HUES6 (cell line): ENCODE results near the gene SCNN1B.
"Not testable (repeated sequence)": the region's sequence is repeated elsewhere in the genome, so short reads cannot be mapped to it uniquely, and the experiment has no call there.

Experiments used
- H3K27ac ChIP-seq: 2 replicates; pipeline ENCODE4 v1.7.0; 2013; ENCODE audit warnings: low read depth, mild to moderate bottlenecking, low read length, inconsistent platforms
- H3K27me3 ChIP-seq: 2 replicates; pipeline ENCODE4 v1.6.1; 2013; ENCODE audit warnings: low read length; ENCODE audit not compliant: control insufficient read depth, insufficient read depth
- H3K36me3 ChIP-seq: 2 replicates; pipeline ENCODE4 v1.6.1; 2013; ENCODE audit warnings: low read length; ENCODE audit not compliant: control insufficient read depth, insufficient read depth
- H3K4me1 ChIP-seq: 2 replicates; pipeline ENCODE4 v1.6.1; 2013; ENCODE audit warnings: low read length; ENCODE audit not compliant: control insufficient read depth, insufficient read depth
- H3K4me3 ChIP-seq: 2 replicates; pipeline ENCODE4 v1.5.1; 2013; ENCODE audit warnings: low read depth, low read length
- H3K9ac ChIP-seq: one replicate; pipeline ENCODE4 v1.6.1; 2013; ENCODE audit warnings: mild to moderate bottlenecking, low read length
- H3K9me3 ChIP-seq: 2 replicates; pipeline ENCODE4 v1.6.1; 2013; ENCODE audit warnings: low read depth, low read length; ENCODE audit not compliant: control insufficient read depth, insufficient read depth

Gene SCNN1B

DNA sequence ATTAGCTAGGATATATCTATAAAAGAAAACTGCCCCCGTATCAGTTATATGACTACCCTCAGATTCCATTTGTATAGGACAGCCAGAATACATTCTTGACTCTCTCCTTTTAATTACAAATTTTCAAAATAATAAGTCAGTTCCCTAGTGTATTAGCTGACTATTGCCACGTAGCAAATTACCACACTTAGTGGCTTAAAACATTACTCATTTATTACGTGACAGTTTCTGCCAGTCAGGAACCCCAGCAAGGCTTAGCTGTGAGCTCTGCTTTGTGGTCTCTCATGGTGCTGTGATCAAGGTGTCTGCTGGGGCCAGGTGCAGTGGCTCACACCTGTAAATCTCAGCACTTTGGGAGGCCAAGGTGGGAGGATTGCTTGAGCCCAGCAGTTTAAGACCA, 13.9 kb upstream of the SCNN1B start:
- no peaks in the 10 kb centered on the region for H3K27me3 ChIP-seq

DNA sequence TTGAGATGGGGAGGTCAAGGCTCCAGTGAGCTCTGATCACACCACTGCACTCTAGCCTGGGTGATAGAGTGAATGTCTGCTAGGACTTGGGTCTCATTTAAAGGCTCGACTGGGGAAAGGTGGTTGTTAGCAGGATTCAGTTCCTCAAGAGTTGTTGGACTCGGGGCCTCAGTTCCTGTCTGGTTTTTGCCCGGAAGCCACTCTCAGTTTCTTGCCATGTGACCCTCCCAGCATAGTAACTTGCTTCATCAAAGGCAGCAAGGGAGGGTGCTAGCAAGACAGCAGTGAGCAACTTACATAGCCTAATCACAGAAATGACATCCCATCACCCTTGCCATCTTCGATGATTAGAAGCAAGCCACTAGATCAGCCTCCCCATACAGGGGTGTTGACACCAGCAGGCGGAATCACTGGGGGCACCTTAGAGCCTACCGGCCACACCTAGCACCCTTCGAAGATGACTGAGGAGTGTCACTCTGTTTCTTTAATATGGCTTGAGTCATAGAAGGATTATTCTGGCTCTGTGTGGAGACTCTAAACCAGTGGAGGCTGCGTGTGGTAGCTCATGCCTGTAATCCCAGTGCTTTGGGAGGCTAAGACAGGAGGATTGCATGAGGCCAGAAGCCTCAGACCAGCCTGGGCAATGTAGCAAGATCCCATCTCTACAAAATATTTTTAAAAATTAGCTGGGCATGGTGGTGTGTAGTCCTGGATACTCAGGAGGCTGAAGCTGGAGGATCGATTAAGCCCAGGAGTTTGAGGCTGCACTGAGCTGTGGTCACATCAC, 13.2 kb upstream of the SCNN1B start:
- H3K27me3 ChIP-seq = no peaks in the 10 kb centered on the region
- no peaks in the 10 kb centered on the region for H3K36me3 ChIP-seq
- no peaks in the 10 kb centered on the region for H3K4me1 ChIP-seq
- H3K9ac ChIP-seq = no peak overlapping the region
- H3K4me3 ChIP-seq = no peak overlapping the region
- H3K9me3 ChIP-seq = no peaks in the 10 kb centered on the region
- no peak overlapping the region for H3K27ac ChIP-seq

More for the DNA sequence above, 13.9 kb upstream of the SCNN1B start:
- H3K9ac ChIP-seq = no peak overlapping the region
- H3K36me3 ChIP-seq = no peaks in the 10 kb centered on the region
- H3K9me3 ChIP-seq = no peaks in the 10 kb centered on the region
- H3K4me1 ChIP-seq = no peaks in the 10 kb centered on the region
- no peak overlapping the region for H3K27ac ChIP-seq
- H3K4me3 ChIP-seq = no peak overlapping the region

DNA sequence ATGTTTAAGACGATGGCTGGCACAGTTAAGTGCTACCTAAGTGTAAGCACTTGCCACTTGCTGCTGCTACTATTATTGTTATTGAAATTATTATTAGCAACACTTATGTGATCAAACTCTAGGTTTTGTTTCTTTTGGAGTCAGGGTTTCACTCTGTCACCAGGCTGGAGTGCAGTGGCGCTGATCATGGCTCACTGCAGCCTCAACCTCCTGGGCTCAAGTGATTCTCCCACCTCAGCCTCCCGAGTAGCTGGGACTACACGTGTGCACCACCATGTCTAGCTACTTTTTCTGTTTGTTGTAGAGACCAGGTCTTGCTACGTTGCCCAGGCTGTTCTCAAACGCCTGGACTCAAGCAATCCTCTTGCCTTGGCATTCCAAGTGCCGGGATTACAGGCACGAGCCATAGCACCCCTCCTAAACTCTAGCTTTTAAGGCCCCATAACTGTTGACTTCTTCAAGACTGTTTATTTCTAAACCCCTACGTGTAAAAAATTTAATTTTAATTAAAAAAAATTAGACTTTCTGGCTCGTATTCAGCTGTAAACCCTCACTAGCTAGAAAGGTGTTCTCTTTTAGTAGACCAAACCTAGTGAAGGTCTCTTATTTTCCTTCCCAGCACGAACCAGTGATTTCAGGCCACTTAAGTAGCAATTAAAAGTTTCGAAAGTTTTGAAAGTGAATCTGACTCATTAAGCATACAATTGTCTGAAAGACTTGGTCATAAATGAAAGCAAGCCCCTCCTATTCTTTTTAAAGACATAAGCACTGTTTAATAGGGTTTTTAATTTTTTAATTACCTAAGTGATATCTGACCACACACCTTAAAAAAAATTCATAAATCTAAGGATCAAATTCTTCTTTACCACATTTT, 11.7 kb upstream of the SCNN1B start:
- no peaks in the 10 kb centered on the region for H3K9me3 ChIP-seq
- no peaks in the 10 kb centered on the region for H3K27me3 ChIP-seq
- no peak overlapping the region for H3K9ac ChIP-seq
- no peak overlapping the region for H3K4me3 ChIP-seq
- no peak overlapping the region for H3K27ac ChIP-seq
- no peaks in the 10 kb centered on the region for H3K4me1 ChIP-seq
- H3K36me3 ChIP-seq = no peaks in the 10 kb centered on the region

DNA sequence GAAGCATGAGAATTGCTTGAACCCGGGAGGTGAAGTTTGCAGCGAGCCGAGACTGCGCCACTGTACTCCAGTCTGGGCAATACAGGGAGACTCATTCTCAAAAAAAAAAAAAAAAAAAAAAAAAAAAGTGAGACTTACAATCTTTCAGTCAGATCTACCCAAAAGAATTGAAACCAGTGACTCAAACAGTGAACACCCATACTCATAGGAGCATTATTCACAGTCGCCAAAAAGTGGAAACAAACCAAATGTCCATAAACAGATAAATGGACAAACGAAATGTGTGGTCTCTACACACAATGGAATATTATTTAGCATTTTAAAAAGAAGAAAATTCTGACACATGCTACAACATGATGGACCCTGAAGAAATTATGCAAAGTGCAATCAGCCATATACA, 9.1 kb upstream of the SCNN1B start:
- Histone ChIP-seq H3K27me3 (no peaks in the 10 kb centered on the region), H3K36me3 (no peaks in the 10 kb centered on the region), H3K9me3 (no peaks in the 10 kb centered on the region), H3K4me1 (no peaks in the 10 kb centered on the region), H3K4me3 (no peak overlapping the region), H3K27ac (no peak overlapping the region), H3K9ac (no peak overlapping the region)

DNA sequence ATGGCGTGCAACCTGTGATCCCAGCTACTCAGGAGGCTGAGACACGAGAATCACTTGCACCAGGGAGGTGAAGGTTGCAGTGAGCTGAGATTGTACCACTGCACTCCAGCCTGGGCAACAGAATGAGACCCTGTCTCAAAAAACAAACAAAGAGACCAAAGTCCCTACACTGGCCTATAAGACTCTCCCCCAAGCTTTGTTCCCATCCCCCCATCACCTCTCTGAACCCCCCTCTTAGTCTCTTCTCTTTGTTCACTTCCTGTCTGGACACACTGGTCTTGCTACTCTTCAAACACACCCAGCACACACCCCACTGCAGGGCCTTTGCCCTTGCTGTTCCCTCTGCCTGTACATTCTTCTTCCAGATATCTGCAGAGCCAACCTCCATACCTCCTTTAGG, 7.8 kb upstream of the SCNN1B start:
- Histone ChIP-seq H3K4me1 (no peaks in the 10 kb centered on the region), H3K4me3 (no peak overlapping the region), H3K9ac (no peak overlapping the region), H3K27me3 (no peaks in the 10 kb centered on the region; the same call in 1 of the 2 replicates), H3K9me3 (no peaks in the 10 kb centered on the region), H3K27ac (no peak overlapping the region), H3K36me3 (no peaks in the 10 kb centered on the region)

DNA sequence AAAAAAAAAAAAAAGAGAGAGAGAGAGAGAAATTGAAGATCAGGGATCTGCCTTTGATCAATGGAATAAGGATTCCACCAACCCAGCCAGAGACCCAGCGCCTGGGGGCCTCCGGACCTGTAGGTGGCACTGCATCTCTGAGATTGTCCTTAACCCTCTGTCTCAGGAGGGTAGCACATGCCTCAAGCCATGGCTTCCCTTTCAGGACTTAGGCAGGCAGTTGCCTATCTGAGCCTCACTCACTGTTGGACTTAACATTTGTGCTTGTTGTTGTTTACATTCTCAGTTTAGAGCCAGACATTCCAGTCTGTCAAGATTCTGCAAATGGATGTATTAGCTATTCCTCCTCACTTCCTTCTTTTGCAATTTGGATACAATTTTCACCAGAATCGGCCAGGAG, 5.1 kb upstream of the SCNN1B start:
- Histone ChIP-seq H3K27me3 (peaks cover 17% of the 10 kb centered on the region), H3K9me3 (no peaks in the 10 kb centered on the region), H3K4me1 (peaks cover 7% of the 10 kb centered on the region), H3K9ac (no peak overlapping the region), H3K27ac (no peak overlapping the region), H3K36me3 (no peaks in the 10 kb centered on the region), H3K4me3 (no peak overlapping the region)

DNA sequence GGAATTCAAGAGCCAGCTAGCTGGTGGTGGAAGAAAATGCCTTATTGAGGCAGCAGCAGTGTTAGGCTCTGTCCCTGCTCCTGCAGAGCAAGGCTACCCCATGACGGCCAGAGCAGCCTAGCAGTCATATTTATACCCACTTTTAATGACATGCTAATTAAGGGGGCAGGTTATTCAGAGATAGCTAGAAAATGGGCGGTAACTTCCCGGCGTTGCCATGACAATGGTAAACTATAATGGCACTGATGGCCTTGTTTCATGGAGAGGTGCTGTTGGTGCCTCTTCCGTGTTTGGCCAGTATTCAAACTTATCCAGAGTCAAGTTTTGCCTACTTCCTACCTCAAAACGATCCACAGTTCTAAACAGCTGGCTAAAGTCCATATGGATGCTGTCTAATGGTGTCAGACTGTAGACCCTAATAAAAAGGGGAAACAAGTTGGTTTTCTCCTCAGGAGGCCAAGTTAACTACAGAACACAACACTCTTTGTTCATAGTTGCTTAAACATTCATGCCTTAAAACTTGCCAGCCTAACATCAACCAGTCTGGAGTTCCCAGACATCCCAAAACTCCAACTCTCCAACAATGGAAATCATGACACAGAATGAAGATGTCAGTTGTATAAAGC, 3.7 kb upstream of the SCNN1B start:
- H3K4me3 ChIP-seq = no peak overlapping the region
- H3K9ac ChIP-seq = no peak overlapping the region
- peaks cover 7% of the 10 kb centered on the region for H3K4me1 ChIP-seq
- H3K36me3 ChIP-seq = no peaks in the 10 kb centered on the region
- H3K27ac ChIP-seq = no peak overlapping the region
- peaks cover 31% of the 10 kb centered on the region for H3K27me3 ChIP-seq
- H3K9me3 ChIP-seq = no peaks in the 10 kb centered on the region

DNA sequence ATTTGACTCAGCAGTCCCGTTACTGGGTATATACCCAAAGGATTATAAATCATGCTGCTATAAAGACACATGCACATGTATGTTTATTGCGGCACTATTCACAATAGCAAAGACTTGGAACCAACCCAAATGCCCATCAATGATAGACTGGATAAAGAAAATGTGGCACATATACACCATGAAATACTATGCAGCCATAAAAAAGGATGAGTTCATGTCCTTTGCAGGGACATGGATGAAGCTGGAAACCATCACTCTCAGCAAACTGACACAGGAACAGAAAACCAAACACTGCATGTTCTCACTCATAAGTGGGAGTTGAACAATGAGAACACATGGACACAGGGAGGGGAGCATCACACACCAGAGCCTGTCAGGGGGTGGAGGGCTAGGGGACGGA, 2.3 kb upstream of the SCNN1B start:
- not testable (repeated sequence) for H3K9me3 ChIP-seq, H3K4me3 ChIP-seq, H3K9ac ChIP-seq, H3K36me3 ChIP-seq, H3K4me1 ChIP-seq, H3K27ac ChIP-seq
- H3K27me3 ChIP-seq = peaks cover 46% of the 10 kb centered on the region

DNA sequence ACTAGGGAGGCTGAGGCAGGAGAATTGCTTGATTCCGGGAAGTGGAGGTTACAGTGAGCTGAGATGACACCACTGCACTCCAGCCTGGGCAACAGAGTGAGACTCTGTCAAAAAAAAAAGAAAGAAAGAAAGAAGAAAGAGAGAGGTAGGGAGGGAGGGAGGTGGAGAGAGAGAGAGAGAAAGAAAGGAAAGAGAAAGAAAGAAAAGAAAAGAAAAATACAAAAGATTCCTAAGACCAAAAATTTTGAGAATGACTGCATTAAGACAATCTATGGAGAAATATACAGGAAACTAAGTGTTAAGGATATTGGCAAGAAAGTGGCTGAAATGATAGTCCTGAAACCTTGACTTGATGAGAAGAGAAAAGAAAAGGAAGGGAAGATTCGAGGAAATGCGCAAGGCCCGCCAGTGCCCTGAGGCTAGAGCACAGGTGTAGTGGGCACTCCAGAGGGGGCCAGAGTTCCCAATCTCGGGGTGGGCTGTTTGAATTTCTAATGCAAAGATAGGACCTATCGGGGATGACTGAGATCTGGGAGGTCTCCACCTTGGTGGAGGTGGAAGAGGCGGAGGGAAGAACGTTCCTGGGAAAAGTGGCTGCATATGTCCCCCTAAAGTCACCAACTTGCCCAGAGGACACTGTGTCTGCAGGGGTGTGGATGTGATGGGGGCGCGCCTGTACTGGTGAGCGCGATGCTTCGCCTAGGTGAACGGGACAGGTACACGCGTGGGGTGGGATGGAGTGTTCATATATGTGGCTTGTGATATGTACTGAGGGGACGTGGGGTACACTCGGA, 654 bp upstream of the SCNN1B start:
- Histone ChIP-seq H3K9ac (peak overlapping the region; percentile 13), H3K27ac (no peak overlapping the region), H3K4me1 (peaks cover 7% of the 10 kb centered on the region), H3K36me3 (no peaks in the 10 kb centered on the region), H3K4me3 (peak overlapping the region; percentile 88), H3K9me3 (no peaks in the 10 kb centered on the region), H3K27me3 (peaks cover 48% of the 10 kb centered on the region)

DNA sequence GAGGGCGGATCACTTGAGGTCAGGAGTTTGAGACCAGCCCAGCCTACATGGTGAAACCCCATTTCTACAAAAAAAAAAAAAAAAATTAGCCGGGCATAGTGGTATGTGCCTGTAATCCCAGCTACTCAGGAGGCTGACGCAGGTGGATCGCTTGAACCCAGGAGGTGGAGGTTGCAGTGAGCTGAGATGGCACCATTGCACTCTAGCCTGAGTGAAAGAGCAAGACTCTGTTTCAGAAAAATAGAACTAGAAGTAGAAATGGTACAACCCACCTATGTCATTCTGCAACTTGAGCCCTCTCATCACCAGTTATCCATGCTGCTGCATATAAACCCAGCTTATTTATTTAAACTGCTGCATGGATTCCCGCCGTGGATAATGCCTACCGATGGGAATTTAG, 1.6 kb downstream of the SCNN1B start:
- Histone ChIP-seq H3K9ac (no peak overlapping the region), H3K27ac (no peak overlapping the region), H3K27me3 (peaks cover 48% of the 10 kb centered on the region), H3K9me3 (no peaks in the 10 kb centered on the region), H3K36me3 (no peaks in the 10 kb centered on the region), H3K4me3 (no peak overlapping the region), H3K4me1 (peaks cover 7% of the 10 kb centered on the region)
